Spinal cord (tissue), 10 donors: ENCODE measurements around the gene KCTD6. TPM values are rescaled to one million over a fixed set of nuclear protein-coding genes. Genes with fewer than 3 reads are reported as not detected.

Experiments
- DNase-seq, 6 donors: peaks; one replicate each; pipeline versions ENCODE4 v3.0.0 to v3.0.0-alpha.2; 2013 to 2015; ENCODE audit warnings: low spot score in 6 of 6, low read depth in 4 of 6
- H3K27ac ChIP-seq: one replicate; pipeline ENCODE4 v1.5.1; 2013; ENCODE audit warnings: low read depth, low read length, control low read depth
- H3K27me3 ChIP-seq: one replicate; pipeline ENCODE4 v1.6.1; 2013; ENCODE audit warnings: low read length; ENCODE audit not compliant: control insufficient read depth, insufficient read depth
- H3K36me3 ChIP-seq: one replicate; pipeline ENCODE4 v1.6.1; 2013; ENCODE audit warnings: low read length; ENCODE audit not compliant: control insufficient read depth, insufficient read depth
- H3K4me1 ChIP-seq: one replicate; pipeline ENCODE4 v1.6.1; 2013; ENCODE audit warnings: low read length; ENCODE audit not compliant: control insufficient read depth, insufficient read depth
- H3K4me3 ChIP-seq: one replicate; pipeline ENCODE4 v1.5.1; 2013; ENCODE audit warnings: low read depth, low read length, control low read depth
- H3K9me3 ChIP-seq: one replicate; pipeline ENCODE4 v1.6.1; 2013; ENCODE audit warnings: low read length; ENCODE audit not compliant: control insufficient read depth, insufficient read depth
- WGBS: methylation state at CpG from one replicate; pipeline ENCODE4 v1.1.5; 2013; ENCODE audit warnings: missing lambda C conversion rate; ENCODE audit not compliant: insufficient coverage; 5-methylcytosine and 5-hydroxymethylcytosine counted together
- polyA plus RNA-seq, 2 donors: library from polyadenylated mRNA; unstranded; fragments of 120-200 nt; gene quantifications; one replicate each; pipeline ENCODE4 v1.2.1, GENCODE V29; 2013; ENCODE audit not compliant: insufficient read length in 2 of 2
- total RNA-seq, 2 donors: library from RNA; depleted of rRNA in 1 of 2; stranded (reverse); fragments of 120-200 nt in 1 of 2; fragments of >200 nt in 1 of 2; gene quantifications; one replicate each; pipeline versions ENCODE4 v1.2.3 to v1.2.4, GENCODE V29; 2013 to 2014
- donor health status: healthy.

KCTD6 gene
- total and polyA plus RNA-seq, 4 donors, result 26.6 to 35.1 (median 32.4) TPM

GRCh38 chr3:58470363-58471024, 21.4 kb upstream of the KCTD6 start:
- no peaks in the 10 kb centered on the region for H3K4me1 ChIP-seq
- no peak overlapping the region for H3K27ac ChIP-seq
- DNase-seq, result no peak
- H3K4me3 ChIP-seq, result no peak overlapping the region
- 79% methylated on average over 4 of the region's 12 CpGs for WGBS
- no peaks in the 10 kb centered on the region for H3K36me3 ChIP-seq
- H3K27me3 ChIP-seq, result no peaks in the 10 kb centered on the region
- H3K9me3 ChIP-seq, result no peaks in the 10 kb centered on the region

GRCh38 chr3:58471025-58471887, 20.6 kb upstream of the KCTD6 start:
- H3K9me3 ChIP-seq, result no peaks in the 10 kb centered on the region
- H3K4me1 ChIP-seq, result no peaks in the 10 kb centered on the region
- WGBS, result 84% methylated on average over 5 of the region's 10 CpGs
- H3K27ac ChIP-seq, result peak overlapping the region; percentile 27
- no peaks in the 10 kb centered on the region for H3K27me3 ChIP-seq
- peak in 1 of 6 donors; percentile 44 for DNase-seq
- H3K4me3 ChIP-seq, result no peak overlapping the region
- H3K36me3 ChIP-seq, result no peaks in the 10 kb centered on the region

DNA sequence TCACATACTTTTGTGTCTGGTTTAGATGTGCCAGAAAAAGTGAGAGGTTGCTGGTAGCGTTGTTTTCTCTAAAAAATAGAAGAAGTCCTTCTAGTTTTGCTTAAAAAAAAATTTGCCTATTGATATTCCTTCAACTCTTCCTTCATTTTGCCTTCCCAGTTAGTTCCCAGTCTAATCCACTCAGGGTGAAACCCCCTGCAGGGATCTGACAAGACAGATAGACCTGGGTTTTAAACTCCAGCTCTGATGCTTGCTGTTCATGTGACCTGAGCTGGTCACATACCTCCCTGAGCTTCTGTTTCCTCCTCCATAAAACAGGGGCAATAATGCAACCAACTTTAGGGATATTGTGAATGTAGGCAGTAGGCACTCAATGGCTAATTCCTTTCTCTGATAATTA, 18.6 kb upstream of the KCTD6 start:
- DNase-seq, result no peak
- Histone ChIP-seq H3K27me3 (no peaks in the 10 kb centered on the region), H3K4me3 (no peak overlapping the region), H3K9me3 (no peaks in the 10 kb centered on the region), H3K27ac (no peak overlapping the region), H3K4me1 (no peaks in the 10 kb centered on the region), H3K36me3 (no peaks in the 10 kb centered on the region)
- WGBS, result no CpG with 5 or more reads among the region's 1 CpG

DNA sequence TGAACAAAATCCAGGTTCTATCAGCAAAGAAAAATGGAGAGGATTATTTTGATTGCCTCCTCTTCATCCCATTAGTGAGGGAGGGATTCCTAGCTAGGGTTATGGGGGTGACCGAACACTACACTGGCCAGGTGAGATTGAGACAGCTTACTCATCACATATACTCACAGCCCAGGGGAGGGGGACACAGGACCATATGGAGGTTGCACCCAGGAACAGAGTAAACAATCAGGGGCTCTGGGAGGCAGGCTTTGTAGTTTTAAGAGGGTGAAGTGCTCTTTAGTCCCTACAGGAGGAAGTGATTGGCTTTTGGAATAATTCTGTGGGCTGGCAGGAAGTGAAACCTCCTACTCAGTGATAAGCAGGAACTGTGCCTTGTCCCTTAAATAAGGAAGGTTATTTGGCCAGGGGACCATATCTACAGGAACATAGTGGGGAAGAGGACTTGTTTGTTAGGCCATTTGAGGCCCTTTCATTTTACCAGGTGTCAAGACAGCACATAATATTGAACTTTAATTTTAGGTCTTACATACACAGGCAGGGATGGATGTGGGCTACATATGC, 17.5 kb upstream of the KCTD6 start:
- DNase-seq, result no peak
- Histone ChIP-seq H3K9me3 (no peaks in the 10 kb centered on the region), H3K4me3 (no peak overlapping the region), H3K4me1 (no peaks in the 10 kb centered on the region), H3K27me3 (no peaks in the 10 kb centered on the region), H3K36me3 (no peaks in the 10 kb centered on the region), H3K27ac (no peak overlapping the region)
- WGBS, result no CpG with 5 or more reads among the region's 1 CpG

DNA sequence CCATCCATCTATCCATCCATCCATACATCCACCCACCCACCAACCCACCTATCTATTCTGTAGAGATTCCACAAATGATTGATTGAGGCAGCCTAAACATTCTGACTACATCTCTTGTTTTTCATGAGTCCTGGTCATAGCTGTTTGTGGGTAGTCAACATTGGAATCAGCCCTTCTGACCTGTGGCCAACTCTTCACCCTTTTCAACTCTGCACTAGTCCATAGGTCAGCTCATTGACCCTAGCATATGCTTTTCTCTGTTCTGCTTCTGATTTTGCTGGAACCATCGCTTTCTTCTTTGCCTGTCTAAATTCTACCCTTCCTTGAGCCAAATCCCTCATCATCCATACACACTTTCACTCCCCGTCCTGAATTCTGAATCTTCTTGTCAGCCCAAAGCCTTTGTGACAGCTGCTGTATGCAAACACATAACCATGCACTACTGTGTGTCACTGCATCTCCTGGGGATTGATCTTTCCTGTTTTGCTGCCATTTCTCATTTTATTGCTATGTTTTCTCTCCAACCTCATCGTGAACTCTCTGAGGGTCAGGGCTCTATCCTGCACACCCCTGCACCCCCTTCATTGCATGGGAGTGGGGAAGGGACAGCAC, 16.8 kb upstream of the KCTD6 start:
- Histone ChIP-seq H3K9me3 (no peaks in the 10 kb centered on the region), H3K27me3 (no peaks in the 10 kb centered on the region), H3K36me3 (no peaks in the 10 kb centered on the region), H3K4me1 (no peaks in the 10 kb centered on the region), H3K27ac (no peak overlapping the region), H3K4me3 (no peak overlapping the region)
- no peak for DNase-seq
- 61% methylated on average over 2 of the region's 3 CpGs for WGBS

DNA sequence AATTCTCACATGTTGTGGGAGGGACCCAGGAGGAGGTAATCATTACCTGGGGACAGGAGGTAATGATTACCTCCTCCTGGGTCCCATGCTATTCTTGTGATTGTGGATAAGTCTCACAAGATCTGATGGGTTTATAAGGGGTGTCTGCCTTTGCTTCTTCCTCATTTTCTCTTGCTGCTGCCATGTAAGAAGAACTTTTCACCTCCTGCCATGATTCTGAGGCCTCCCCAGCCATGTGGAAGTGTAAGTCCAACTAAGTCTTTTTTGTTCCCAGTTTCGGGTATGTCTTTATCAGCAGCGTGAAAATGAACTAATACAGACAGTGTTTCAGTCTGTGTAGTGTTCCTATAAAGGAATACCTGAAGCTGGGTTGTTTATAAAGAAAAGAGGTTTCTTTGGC, 13.1 kb upstream of the KCTD6 start:
- no peak for DNase-seq
- WGBS, result 100% methylated on average over 2 of the region's 2 CpGs
- Histone ChIP-seq H3K27me3 (no peaks in the 10 kb centered on the region), H3K9me3 (peaks cover 1% of the 10 kb centered on the region), H3K36me3 (no peaks in the 10 kb centered on the region), H3K27ac (no peak overlapping the region), H3K4me3 (no peak overlapping the region), H3K4me1 (no peaks in the 10 kb centered on the region)

GRCh38 chr3:58480309-58480708, 11.6 kb upstream of the KCTD6 start:
- H3K9me3 ChIP-seq, result peaks cover 1% of the 10 kb centered on the region
- H3K4me1 ChIP-seq, result peaks cover 8% of the 10 kb centered on the region
- H3K4me3 ChIP-seq, result no peak overlapping the region
- 100% methylated on average over 1 of the region's 2 CpGs for WGBS
- no peak for DNase-seq
- no peaks in the 10 kb centered on the region for H3K27me3 ChIP-seq
- no peaks in the 10 kb centered on the region for H3K36me3 ChIP-seq
- H3K27ac ChIP-seq, result no peak overlapping the region

- 69% methylated on average over 2 of the region's 8 CpGs for WGBS
- Histone ChIP-seq H3K9me3 (peaks cover 1% of the 10 kb centered on the region), H3K27ac (no peak overlapping the region), H3K4me1 (peaks cover 8% of the 10 kb centered on the region), H3K27me3 (no peaks in the 10 kb centered on the region), H3K4me3 (no peak overlapping the region), H3K36me3 (no peaks in the 10 kb centered on the region)
- DNase-seq, result peak in 2 of 6 donors; percentile 37 to 78
Observed at GRCh38 chr3:58482917-58483636, 8.8 kb upstream of the KCTD6 start.

DNA sequence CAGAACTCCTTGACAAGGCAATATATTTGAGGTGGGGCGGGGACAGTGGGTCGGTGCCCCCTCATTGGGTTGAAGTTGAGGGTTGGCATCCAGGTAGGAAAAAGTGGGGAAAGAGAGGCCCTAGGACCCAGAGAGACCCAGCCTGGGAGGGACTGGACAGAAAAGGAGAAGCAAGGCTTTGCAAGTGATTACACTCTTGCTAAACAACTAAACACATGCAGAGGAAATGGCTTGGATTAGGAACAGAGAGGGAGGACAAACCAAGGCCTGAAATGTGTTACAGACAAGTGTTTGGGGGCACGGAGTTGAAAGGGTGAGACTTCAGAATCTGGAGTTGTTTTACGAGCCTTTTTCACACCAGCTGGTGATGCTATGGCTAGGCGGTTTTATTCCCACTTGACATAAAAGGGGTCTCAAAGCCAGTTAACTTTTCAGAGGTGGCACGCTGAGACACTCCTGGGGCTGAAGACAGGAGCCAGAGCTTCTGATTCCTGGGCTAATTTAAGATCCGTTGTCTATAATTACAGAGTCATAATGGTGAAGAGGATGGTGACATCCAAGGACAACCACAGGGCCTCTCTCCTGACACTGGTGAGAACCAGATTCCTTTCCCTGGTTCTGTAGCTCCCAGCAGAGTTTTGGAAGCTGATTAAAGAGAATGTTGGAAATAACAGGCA, 7.7 kb upstream of the KCTD6 start:
- Histone ChIP-seq H3K36me3 (no peaks in the 10 kb centered on the region), H3K9me3 (peaks cover 1% of the 10 kb centered on the region), H3K27ac (no peak overlapping the region), H3K4me3 (no peak overlapping the region), H3K27me3 (no peaks in the 10 kb centered on the region), H3K4me1 (peaks cover 8% of the 10 kb centered on the region)
- WGBS, result 54% methylated on average over 4 of the region's 7 CpGs
- peak in 2 of 6 donors; percentile 20 to 44 for DNase-seq
